Heart right ventricle (tissue), 16 donors: ENCODE results near the gene SLFN5. TPM values are rescaled to one million over a fixed set of nuclear protein-coding genes. Genes with fewer than 3 reads are reported as not detected.
A peak's percentile ranks its signal among the peaks of the same experiment; 100 is the strongest.

Source experiments
- ATAC-seq, 8 donors: fragments of 200-7000 bp; cut with Tn5 transposase; one replicate each; pipeline ENCODE4 v1.9.1; 2020; ENCODE audit warnings: mild to moderate bottlenecking in 8 of 8, moderate library complexity in 8 of 8, moderate number of reproducible peaks in 1 of 8
- DNase-seq, 2 donors: peaks; one replicate each; pipeline ENCODE4 v3.0.0-alpha.2; 2020
- H3K27ac ChIP-seq, 10 donors: fragments of 200-600 bp; sonication (generic) in 2 of 10; one replicate each; pipeline versions ENCODE4 v1.5.0 to v1.8.0; 2020 to 2022; ENCODE audit warnings: mild to moderate bottlenecking in 3 of 10
- H3K27me3 ChIP-seq, 7 donors: fragments of 200-600 bp; one replicate each; pipeline ENCODE4 v1.8.0; 2021 to 2022; ENCODE audit warnings: mild to moderate bottlenecking in 2 of 7
- H3K36me3 ChIP-seq, 9 donors: fragments of 200-600 bp; sonication (generic) in 1 of 9; one replicate each; pipeline versions ENCODE4 v1.5.0 to v1.8.0; 2020 to 2022; ENCODE audit warnings: mild to moderate bottlenecking in 2 of 9
- H3K4me1 ChIP-seq, 9 donors: fragments of 200-600 bp; sonication (generic) in 1 of 9; one replicate each; pipeline versions ENCODE4 v1.5.0 to v1.8.0; 2020 to 2022; ENCODE audit warnings: mild to moderate bottlenecking in 4 of 9
- H3K4me3 ChIP-seq, 10 donors: fragments of 200-600 bp; sonication (generic) in 2 of 10; one replicate each; pipeline versions ENCODE4 v1.5.0 to v1.8.0; 2020 to 2022; ENCODE audit warnings: mild to moderate bottlenecking in 7 of 10, moderate library complexity in 2 of 10
- H3K9me3 ChIP-seq, 11 donors: fragments of 200-600 bp in 10 of 11; sonication (generic) in 2 of 11; one replicate each; pipeline versions ENCODE4 v1.5.0 to v1.8.0; 2013 to 2022; ENCODE audit warnings: mild to moderate bottlenecking in 2 of 11, control low read depth in 1 of 11, moderate library complexity in 1 of 11
- WGBS, 2 donors: extraction: QIAGEN DNeasy Blood & Tissue Kit; methylation state at CpG; one replicate each; pipeline ENCODE4 v1.1.7; 2013; ENCODE audit warnings: inconsistent platforms in 1 of 2; 5-methylcytosine and 5-hydroxymethylcytosine counted together
- intact Hi-C, 10 donors: fragments of 100-400 bp; cut with DNase I; formaldehyde crosslinking; loops; one replicate each; pipeline versions ENCODE4 v1.11.1 to v1.14.2; 2022
- polyA plus RNA-seq, 2 donors: library from polyadenylated mRNA; stranded (reverse); fragments of 200-250 nt; gene quantifications; one replicate each; pipeline ENCODE4 v1.2.3, GENCODE V29; 2013
- total RNA-seq, 10 donors: library from RNA; stranded (reverse); fragmentation: NEBNext Ultra II Directional in 3 of 10; extraction: Animal tissue kit (Norgen Biotek cat#: 25700) in 3 of 10; gene quantifications; one replicate each; pipeline versions ENCODE4 v1.2.1 to v1.2.4, GENCODE V29; 2021 to 2023
- TF ChIP-seq, protein P1 (sequence below), 9 donors: fragments of 200-600 bp; sonication (generic) in 2 of 9; IDR thresholded peaks; one replicate each; pipeline versions ENCODE4 v1.5.0 to v1.8.0; 2021 to 2022; ENCODE audit warnings: antibody characterized with exemption in 9 of 9, mild to moderate bottlenecking in 5 of 9, moderate library complexity in 1 of 9
- donor health status: Arrhythmogenic right ventricular cardiomyopathy.
- donor health status: ischemic (EF 13 %, LVEDD 7.1; RV severe dilation, severe dysfunction).
- donor health status: healthy with polysubstance abuse.
- donor health status: DM: no; HTN: yes; CAD: no.
- donor health status: DM: no; HTN: no; CAD: no.
- donor health status: ischemic (EF 25% LVEDD 6.9; RV normal size, moderate dysfunction).
- donor health status: ischemic (EF 25% LVEDD 5.7; RV mildly dilated, moderate dysfunction).
- donor health status: healthy.
- donor health status: DM: yes; HTN: yes; CAD: no.
- donor health status: Ischemic cardiomyopathy.
- donor health status: ischemic (EF 35%, LVEDD 5.7; RV mildly dilated, moderate dysfunction).
- donor health status: nonischemic (EF 11% LVEDD 7.7; RV severe dilation, severe dysfunction).
- donor health status: DM: yes; HTN: yes; CAD: no.
- donor health status: PGD.
- donor health status: ischemic (EF 29% LVEDD 5.4; RV normal size, mild dysfunction).
- donor health status: nonischemic (EF 23%, LVEDD 6.1; RV moderate dilation, normal function).

The SLFN5 gene
- total and polyA plus RNA-seq, 12 donors, result 2.5 to 29.8 (median 13.8) TPM

GRCh38 chr17:35255316-35255715 is 12.4 kb downstream of the SLFN5 start:
- peaks cover 0 to 76% (median 33%) of the 10 kb centered on the region in 9 donors for H3K4me1 ChIP-seq
- H3K36me3 ChIP-seq, result peaks cover 0 to 26% (median 6%) of the 10 kb centered on the region in 9 donors
- intact Hi-C loops, result loop anchor here in 1 of 10 donors (10.0 kb wide), 1 partner anchor 119 kb away; the partner anchor contains the start of gene SLFN11
- peak overlapping the region in 1 of 10 donors; percentile 70 for H3K27ac ChIP-seq
- H3K9me3 ChIP-seq, result no peaks in the 10 kb centered on the region
- ATAC-seq, result no peak
- no peak overlapping the region for H3K4me3 ChIP-seq
- DNase-seq, result no peak
- H3K27me3 ChIP-seq, result no peaks in the 10 kb centered on the region
- 99% methylated on average over 4 of the region's 4 CpGs for WGBS, 2 donors
- TF ChIP-seq, protein P1, sequence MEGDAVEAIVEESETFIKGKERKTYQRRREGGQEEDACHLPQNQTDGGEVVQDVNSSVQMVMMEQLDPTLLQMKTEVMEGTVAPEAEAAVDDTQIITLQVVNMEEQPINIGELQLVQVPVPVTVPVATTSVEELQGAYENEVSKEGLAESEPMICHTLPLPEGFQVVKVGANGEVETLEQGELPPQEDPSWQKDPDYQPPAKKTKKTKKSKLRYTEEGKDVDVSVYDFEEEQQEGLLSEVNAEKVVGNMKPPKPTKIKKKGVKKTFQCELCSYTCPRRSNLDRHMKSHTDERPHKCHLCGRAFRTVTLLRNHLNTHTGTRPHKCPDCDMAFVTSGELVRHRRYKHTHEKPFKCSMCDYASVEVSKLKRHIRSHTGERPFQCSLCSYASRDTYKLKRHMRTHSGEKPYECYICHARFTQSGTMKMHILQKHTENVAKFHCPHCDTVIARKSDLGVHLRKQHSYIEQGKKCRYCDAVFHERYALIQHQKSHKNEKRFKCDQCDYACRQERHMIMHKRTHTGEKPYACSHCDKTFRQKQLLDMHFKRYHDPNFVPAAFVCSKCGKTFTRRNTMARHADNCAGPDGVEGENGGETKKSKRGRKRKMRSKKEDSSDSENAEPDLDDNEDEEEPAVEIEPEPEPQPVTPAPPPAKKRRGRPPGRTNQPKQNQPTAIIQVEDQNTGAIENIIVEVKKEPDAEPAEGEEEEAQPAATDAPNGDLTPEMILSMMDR (IDR thresholded peaks at IDR 0.05), result no peak

DNA sequence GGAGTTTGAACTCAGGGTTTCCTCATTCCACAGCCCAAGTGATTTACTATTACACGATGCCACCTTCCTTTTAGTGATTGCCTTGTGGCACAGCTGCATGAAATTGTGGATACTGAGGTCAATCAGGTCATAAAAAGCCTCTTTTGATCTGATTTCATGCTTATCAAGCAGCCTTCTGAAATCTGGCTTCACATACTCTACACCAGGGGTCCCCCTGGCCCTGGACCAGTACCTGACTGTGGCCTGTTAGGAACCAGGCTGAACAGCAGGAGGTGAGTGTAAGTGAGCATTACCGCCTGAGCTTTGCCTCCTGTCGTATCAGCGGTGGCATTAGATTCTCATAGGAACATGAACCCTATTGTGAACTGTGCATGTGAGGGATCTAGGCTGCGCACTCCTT is 13.8 kb downstream of the SLFN5 start:
- TF ChIP-seq, protein P1 (IDR thresholded peaks at IDR 0.05), result no peak
- Histone ChIP-seq H3K4me3 (no peak overlapping the region), H3K27ac (no peak overlapping the region), H3K9me3 (no peaks in the 10 kb centered on the region), H3K4me1 (peaks cover 0 to 78% (median 33%) of the 10 kb centered on the region in 9 donors), H3K27me3 (no peaks in the 10 kb centered on the region), H3K36me3 (peaks cover 0 to 39% (median 10%) of the 10 kb centered on the region in 9 donors)
- ATAC-seq, result peak in 1 of 8 donors; percentile 19
- WGBS, 2 donors, result 66 to 70% methylated on average over 5 of the region's 5 CpGs
- intact Hi-C loops, result loop anchor here in 1 of 10 donors (10.0 kb wide), 1 partner anchor 118 kb away; the partner anchor contains the start of gene SLFN11
- DNase-seq, result no peak

DNA sequence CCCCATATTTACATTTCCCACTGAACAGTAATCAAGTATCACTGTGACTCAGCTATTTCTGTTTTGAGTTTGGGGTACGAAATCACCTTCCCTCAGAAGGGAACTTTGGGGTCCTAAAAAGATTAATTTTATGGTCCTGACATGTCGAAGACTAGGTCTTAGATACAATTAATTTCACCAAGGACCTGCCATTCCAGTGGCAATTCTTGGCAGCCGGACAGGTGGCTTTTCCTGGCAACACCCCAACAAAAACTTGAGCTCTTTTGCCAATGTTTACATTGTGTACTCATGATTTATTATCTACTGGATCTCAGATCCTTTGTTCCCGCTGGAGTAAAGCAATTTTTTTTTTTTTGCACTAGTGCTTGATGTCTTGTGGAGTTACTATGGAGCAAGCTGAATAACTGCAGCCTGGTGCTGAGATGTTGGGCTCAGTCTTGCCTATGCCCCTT is 14.4 kb downstream of the SLFN5 start:
- intact Hi-C loops, result loop anchor here in 1 of 10 donors (10.0 kb wide), 1 partner anchor 118 kb away; the partner anchor contains the start of gene SLFN11
- Histone ChIP-seq H3K4me1 (peaks cover 0 to 73% (median 33%) of the 10 kb centered on the region in 9 donors), H3K27ac (peak overlapping the region in 1 of 10 donors; percentile 3), H3K9me3 (no peaks in the 10 kb centered on the region), H3K27me3 (no peaks in the 10 kb centered on the region), H3K4me3 (no peak overlapping the region), H3K36me3 (peaks cover 0 to 45% (median 13%) of the 10 kb centered on the region in 9 donors)
- WGBS, 2 donors, result 54 to 61% methylated on average over 4 of the region's 4 CpGs
- peak; percentile 16 to 37 for DNase-seq
- TF ChIP-seq, protein P1 (IDR thresholded peaks at IDR 0.05), result no peak
- ATAC-seq, result peak in 2 of 8 donors; percentile 23 to 58

DNA sequence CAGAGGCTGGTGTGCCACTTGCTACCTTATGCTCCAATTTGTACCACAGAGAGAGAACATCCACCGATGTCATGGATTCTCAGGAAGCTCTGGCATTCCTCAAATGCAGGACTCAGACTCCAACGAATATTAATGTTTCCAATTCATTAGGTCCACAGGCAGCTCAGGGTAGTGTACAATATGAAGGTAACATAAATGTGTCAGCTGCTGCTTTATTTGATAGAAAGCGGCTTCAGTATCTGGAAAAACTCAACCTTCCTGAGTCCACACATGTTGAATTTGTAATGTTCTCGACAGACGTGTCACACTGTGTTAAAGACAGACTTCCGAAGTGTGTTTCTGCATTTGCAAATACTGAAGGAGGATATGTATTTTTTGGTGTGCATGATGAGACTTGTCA is 16.1 kb downstream of the SLFN5 start:
- intact Hi-C loops, result loop anchor here in 1 of 10 donors (10.0 kb wide), 1 partner anchor 116 kb away; the partner anchor contains the start of gene SLFN11

More for the DNA sequence above, 16.1 kb downstream of the SLFN5 start:
- no peak overlapping the region for H3K27ac ChIP-seq
- no peak overlapping the region for H3K4me3 ChIP-seq
- no peaks in the 10 kb centered on the region for H3K27me3 ChIP-seq
- H3K9me3 ChIP-seq, result no peaks in the 10 kb centered on the region
- 88 to 90% methylated on average over 6 of the region's 6 CpGs for WGBS, 2 donors
- TF ChIP-seq, protein P1 (IDR thresholded peaks at IDR 0.05), result no peak
- peaks cover 0 to 62% (median 23%) of the 10 kb centered on the region in 9 donors for H3K36me3 ChIP-seq
- DNase-seq, result no peak
- ATAC-seq, result no peak
- peaks cover 0 to 55% (median 25%) of the 10 kb centered on the region in 9 donors for H3K4me1 ChIP-seq
